ENCODE results near the gene ANKRD37.

DNA sequence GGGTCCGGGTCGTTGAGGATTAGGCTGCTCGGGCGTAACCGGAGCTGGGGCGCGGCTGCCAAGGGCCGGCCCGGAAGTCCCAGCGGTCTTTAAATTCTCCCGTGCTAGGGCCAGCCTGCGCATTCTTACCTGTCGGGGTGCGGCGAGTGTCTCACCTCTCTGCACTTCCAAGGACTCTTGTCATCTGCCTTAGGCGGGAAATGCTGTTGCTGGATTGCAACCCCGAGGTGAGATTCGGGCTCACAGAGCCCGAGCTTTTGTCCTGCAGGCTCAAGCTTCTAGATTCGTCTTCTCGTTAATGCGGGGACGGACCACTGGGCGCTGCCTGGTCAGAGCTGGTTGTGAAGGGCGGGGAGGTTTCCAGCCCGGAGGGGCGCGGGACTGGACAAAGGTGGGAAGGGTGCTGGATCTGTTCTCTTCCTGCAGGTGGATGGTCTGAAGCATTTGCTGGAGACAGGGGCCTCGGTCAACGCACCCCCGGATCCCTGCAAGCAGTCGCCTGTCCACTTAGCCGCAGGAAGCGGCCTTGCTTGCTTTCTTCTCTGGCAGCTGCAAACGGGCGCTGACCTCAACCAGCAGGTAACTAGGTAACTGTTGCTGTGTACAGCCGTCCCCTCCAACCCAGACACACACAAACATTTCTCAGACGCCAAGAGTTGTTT, at the start of gene ANKRD37:
- TF ChIP-seq, protein P1, sequence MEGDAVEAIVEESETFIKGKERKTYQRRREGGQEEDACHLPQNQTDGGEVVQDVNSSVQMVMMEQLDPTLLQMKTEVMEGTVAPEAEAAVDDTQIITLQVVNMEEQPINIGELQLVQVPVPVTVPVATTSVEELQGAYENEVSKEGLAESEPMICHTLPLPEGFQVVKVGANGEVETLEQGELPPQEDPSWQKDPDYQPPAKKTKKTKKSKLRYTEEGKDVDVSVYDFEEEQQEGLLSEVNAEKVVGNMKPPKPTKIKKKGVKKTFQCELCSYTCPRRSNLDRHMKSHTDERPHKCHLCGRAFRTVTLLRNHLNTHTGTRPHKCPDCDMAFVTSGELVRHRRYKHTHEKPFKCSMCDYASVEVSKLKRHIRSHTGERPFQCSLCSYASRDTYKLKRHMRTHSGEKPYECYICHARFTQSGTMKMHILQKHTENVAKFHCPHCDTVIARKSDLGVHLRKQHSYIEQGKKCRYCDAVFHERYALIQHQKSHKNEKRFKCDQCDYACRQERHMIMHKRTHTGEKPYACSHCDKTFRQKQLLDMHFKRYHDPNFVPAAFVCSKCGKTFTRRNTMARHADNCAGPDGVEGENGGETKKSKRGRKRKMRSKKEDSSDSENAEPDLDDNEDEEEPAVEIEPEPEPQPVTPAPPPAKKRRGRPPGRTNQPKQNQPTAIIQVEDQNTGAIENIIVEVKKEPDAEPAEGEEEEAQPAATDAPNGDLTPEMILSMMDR (IDR thresholded peaks at IDR 0.05), result no peak
- TF ChIP-seq POLR2AphosphoS5 (IDR thresholded peaks at IDR 0.05; ENCODE audit: low read depth, low read length), result no peak
- TF ChIP-seq SIN3A (IDR thresholded peaks at IDR 0.05; ENCODE audit: borderline replicate concordance, insufficient read depth, low read depth, low read length), result no peak; the same call in 1 of the 2 replicates
- no peak for TF ChIP-seq TCF7L2 (IDR thresholded peaks at IDR 0.05; ENCODE audit: low read depth, low read length)

All from Panc1 (cell line).